Globus pallidus (tissue), 1 donor: Measurements from ENCODE around the gene SLC35B4.

Experiments used
- DNase-seq: peaks from one replicate; pipeline ENCODE4 v3.0.0-alpha.2; 2015; ENCODE audit warnings: low spot score

SLC35B4 gene, protein sequence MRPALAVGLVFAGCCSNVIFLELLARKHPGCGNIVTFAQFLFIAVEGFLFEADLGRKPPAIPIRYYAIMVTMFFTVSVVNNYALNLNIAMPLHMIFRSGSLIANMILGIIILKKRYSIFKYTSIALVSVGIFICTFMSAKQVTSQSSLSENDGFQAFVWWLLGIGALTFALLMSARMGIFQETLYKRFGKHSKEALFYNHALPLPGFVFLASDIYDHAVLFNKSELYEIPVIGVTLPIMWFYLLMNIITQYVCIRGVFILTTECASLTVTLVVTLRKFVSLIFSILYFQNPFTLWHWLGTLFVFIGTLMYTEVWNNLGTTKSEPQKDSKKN

GRCh38 chr7:134316539-134317344 lies at the start of gene SLC35B4:
SLC35B4 (minus strand) TSS chr7:134316930; CDS start chr7:134316751, 179 bp downstream.
- peak; percentile 98 for DNase-seq

DNA sequence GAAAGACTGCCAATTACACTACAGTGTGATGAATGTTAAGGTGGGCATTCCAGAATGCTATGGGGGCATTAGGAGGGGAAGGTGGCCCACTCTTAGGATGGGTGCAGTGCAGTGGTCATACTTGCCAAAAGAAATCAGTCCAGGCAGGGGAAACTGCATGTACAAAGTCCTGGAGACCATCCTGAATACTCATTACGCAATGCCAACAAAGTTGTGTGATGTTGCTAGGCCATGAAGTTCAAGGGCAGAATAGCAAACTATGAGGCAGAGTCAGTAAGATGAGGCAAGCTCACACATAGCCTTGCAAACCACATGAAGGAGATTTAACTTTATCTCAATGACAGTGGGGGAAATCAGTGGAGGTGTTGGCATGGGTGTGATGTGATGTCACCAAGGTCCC lies 49.8 kb upstream of the SLC35B4 start:
- DNase-seq, result no peak

DNA sequence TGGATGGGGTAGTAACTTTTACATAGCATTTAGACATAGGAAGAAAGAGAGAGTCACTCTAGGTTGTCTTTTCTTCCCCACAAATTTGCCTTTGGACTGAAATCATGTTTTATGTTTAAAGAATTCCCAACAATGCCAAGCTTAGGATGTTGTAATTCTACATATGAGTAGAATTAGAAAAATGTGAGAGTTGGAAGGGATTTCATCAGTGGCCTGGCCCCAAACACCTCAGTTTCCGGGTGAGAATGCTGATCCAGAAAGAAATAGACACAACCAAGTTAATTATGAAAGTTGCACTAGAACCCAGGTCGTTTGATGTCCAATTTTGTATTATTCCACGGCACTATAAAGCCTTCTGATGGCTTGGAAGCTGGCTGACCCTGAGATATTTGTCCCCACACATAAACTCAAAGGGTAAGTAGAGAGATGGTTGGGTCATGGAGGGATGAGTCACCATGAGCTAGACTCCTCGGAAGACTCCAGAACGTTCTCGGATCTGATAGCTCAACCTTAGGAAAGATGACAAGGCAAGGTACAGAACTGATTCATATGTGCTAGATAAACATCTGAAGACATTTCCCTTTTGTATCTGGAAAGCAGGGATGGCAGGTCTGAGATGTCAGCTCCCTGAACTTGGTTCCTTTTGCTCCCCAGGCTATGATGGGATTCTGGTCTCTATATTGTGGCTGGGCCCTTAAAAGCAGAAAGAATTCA lies 48.8 kb upstream of the SLC35B4 start:
- no peak for DNase-seq

DNA sequence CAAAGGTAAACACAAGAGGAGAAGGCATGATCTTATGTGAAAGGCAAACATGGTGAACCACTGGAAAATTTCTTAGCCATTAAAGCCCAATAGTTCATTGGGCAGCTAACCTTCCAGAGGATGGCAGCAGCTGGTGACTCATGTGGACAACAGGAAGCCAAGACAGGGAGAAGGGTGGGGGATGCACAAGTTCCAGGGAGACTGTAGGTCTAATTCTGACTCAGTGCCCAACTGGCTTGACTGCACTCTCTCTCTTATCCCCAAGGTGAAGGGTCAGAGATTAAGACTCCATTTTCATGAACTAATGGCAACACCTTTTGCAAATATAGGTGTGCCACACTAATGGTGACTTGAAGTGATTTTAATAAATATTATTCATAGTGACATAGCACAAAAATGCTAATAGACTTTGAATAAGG lies 47.9 kb upstream of the SLC35B4 start:
- DNase-seq, result no peak

- no peak for DNase-seq
These were observed 46.1 kb upstream of the SLC35B4 start for GRCh38 chr7:134362587-134363483.

GRCh38 chr7:134359787-134360432 lies 43.2 kb upstream of the SLC35B4 start:
- no peak for DNase-seq

DNA sequence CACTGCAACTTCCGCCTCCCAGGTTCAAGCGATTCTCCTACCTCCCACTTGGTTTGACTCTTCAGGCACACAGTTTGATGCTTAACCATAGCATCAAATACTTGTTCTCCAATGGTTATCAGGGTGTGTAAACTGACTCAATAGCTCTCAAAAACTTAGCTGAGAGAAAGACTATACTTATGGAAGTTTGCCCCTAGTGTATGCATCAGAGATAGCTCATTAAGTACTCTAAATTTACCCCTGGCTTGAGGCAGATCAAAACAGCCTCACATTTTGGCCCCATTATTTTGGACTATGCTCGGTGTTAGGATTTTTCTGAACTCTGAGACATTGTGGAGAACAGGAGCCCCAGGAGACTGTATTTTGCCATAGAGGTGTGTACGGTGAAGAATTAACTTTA lies 40.8 kb upstream of the SLC35B4 start:
- no peak for DNase-seq

DNA sequence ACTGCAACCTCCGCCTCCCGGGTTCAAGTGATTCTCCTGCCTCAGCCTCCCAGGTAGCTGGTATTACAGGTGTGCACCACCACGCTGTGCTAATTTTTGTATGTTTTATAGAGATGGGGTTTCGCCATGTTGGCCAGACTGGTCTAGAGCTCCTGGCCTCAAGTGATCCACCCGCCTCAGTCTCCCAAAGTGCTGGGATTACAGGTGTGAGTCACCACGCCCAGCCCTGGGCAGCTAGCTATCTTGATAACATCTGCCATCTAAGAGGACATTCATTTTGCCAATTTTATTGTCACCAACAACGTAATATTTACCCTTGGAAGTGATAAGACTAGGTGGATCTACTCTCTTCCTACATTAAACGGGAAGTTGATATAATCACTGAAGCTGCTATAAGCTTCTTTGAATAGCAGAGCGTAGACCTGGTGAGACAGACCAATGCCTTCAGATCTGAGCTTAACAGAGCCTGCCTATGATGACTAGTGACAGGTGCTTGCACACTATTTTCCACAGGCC lies 39.7 kb upstream of the SLC35B4 start:
- DNase-seq, result no peak

- peak; percentile 16 for DNase-seq
These were observed 39.2 kb upstream of the SLC35B4 start for GRCh38 chr7:134355927-134356326.

GRCh38 chr7:134355004-134355525 lies 38.3 kb upstream of the SLC35B4 start:
- DNase-seq, result no peak

- DNase-seq, result no peak
These were observed 36.7 kb upstream of the SLC35B4 start for GRCh38 chr7:134353411-134353810.

DNA sequence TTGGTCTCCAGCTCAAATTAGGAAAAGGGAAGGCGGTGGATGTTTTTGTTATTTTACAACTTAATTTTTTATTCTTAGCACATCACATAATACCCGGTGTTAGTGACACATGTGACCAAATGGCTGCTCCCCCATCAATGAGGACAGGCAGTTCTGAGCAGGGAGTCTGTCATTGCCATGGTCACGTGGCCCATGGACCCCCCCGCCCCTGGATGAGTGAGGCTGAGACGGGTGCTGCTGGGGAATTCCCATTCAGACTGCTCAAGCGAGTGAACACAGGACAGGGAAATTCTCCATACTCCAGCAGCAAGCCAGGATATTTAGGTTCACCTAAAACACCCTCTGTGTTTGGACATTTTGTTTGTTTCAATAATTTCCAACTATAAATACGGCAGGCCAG lies 34.7 kb upstream of the SLC35B4 start:
- peak; percentile 3 for DNase-seq

DNA sequence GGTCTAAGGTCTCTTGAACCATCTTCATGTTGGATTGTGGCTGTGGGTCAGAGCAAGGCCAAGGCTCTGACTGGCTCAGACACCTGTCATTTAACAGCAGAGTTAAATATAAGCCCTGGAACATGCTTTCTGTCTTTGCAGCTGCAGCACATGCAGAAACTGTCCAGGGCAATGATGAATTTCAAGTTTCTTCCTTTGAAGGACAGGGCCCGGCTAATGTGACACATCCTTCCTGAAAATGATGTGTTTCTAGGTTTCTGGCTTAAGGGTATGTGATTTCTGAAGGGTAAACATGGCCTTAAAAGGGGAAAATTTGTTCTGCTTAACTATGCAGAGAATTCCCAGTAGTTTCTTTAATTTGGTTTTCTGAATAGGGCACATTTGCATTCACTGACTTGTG lies 34.0 kb upstream of the SLC35B4 start:
- no peak for DNase-seq

GRCh38 chr7:134347567-134347966 lies 30.8 kb upstream of the SLC35B4 start:
- no peak for DNase-seq

- DNase-seq, result no peak
These were observed 27.1 kb upstream of the SLC35B4 start for GRCh38 chr7:134343796-134344195.

DNA sequence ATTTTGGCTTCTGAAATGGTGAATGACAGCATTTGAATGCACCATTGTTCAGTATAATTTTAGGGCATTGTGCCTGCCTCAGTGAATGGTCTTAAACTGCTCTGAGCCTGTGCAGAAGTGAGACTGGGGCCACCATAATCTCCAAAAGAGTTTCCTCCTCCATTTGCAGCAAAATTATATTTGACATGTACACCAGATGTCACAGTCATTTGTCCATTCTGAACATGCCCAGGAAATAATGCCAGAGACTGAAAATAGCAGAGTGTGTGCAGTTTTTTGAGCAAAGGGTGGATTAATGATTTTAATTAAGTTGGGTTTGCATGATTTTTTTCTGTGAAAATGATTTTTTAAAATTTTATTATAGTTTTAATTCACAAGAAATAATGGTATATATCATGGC lies 26.4 kb upstream of the SLC35B4 start:
- DNase-seq, result no peak

DNA sequence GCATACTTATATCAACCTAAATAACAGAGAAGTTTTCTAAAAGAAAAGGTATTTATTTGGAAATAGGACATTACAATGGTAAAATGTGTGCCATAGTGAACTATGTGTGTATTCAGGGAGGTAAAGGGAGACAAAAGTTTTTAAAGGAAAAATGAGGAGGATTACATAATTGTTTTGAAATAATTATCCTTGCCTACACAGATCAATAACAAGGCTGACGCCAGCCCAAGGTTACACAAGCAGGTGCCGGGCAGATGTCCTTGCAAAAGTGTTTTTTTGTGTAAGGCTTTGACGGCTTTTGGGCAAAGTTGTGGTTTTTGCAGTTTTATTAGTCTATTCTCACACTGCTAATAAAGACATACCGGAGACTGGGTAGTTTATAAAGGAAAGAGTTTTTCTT lies 22.7 kb upstream of the SLC35B4 start:
- DNase-seq, result no peak

GRCh38 chr7:134337980-134338379 lies 21.2 kb upstream of the SLC35B4 start:
- no peak for DNase-seq

GRCh38 chr7:134334408-134334807 lies 17.7 kb upstream of the SLC35B4 start:
- no peak for DNase-seq

DNA sequence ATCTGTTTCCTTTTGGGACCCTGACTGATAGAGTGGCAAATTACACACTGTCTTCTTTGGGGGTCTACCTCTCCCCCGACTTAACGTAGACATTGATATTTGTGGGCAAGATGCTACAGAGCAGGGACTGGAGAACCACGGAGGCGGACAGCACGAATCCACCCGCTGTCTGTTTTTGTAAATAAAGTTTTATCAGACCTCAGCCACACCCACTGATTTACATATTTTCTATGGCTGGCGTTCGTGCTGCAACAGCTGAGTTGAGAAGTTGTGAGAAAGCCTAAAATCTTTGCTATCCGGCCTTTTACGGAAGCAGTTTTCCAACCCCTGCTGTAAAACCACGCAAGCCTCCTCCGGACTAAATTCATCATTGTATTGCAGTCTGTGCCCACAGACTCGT lies 17.2 kb upstream of the SLC35B4 start:
- DNase-seq, result no peak

DNA sequence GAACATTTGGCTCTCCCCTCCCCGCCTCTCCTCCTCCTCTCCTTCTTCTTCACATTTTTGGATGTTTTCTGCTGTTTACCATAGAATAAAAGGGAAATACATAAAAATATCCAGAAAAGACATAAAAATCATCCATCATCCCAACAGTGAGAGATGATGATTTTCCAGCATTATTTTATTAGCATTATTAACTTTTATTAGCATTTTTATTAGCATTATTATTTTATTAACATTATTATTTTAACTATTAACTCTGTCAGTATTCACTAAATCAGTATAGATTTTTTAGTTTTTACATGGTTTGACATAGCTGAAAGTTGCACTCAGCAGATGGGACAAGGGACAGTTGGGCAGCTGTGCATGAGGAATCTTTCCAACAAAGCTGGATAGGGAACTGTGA lies 16.2 kb upstream of the SLC35B4 start:
- no peak for DNase-seq
